ENCODE results near the gene NAA35. TPM values are rescaled to one million over a fixed set of nuclear protein-coding genes. Genes with fewer than 3 reads are reported as not detected.
A peak's percentile ranks its signal among the peaks of the same experiment; 100 is the strongest.

Gene NAA35
- polyA plus RNA-seq, 2 of the 4 experiments (the other 2 are of a cell fraction), result 24.9 to 42.4 TPM

- TF ChIP-seq ESRRA (IDR thresholded peaks at IDR 0.05; ENCODE audit: borderline replicate concordance, low read length) (no peak), EHF (CRISPR knock-in tag; IDR thresholded peaks at IDR 0.05) (no peak)
Measured at GRCh38 chr9:86061972-86062739, 121.2 kb downstream of the NAA35 start (continued).

- H3K4me1 ChIP-seq, result peaks cover 14% of the 10 kb centered on the region; the same call in 2 of the 3 replicates
- H3K4me2 ChIP-seq, result no peak overlapping the region
- ATAC-seq, result peak; percentile 41 to 55; a peak in 3 of 6 replicates
- TF ChIP-seq BHLHE40 (IDR thresholded peaks at IDR 0.05; ENCODE audit: low read depth, low read length) (no peak), POLR2A (IDR thresholded peaks at IDR 0.05; ENCODE audit: low read length) (no peak), JUN (IDR thresholded peaks at IDR 0.05) (no peak), REST (IDR thresholded peaks at IDR 0.05) (no peak), EHF (CRISPR knock-in tag; IDR thresholded peaks at IDR 0.05) (no peak), RFX5 (IDR thresholded peaks at IDR 0.05) (no peak), EHMT2 (IDR thresholded peaks at IDR 0.05; ENCODE audit: low read depth) (no peak), ELK1 (IDR thresholded peaks at IDR 0.05; ENCODE audit: low read depth, low read length) (no peak), ATOH8 (CRISPR knock-in tag; IDR thresholded peaks at IDR 0.05; ENCODE audit: low read depth) (no peak), CHD2 (IDR thresholded peaks at IDR 0.05; ENCODE audit: low read length, partially characterized antibody) (no peak), PBX3 (IDR thresholded peaks at IDR 0.05) (no peak), FOSL2 (IDR thresholded peaks at IDR 0.05) (no peak), FOSL2 (CRISPR knock-in tag; IDR thresholded peaks at IDR 0.05) (no peak), CBX8 (IDR thresholded peaks at IDR 0.05) (no peak)
- no peak for FAIRE-seq
- ChIA-PET CTCF (interaction anchor here (1.2 to 1.7 kb wide), 2 partner anchors 20 to 175 kb away, joined by 3 to 4 read pairs; no protein-coding TSS in a partner anchor), POLR2A (no interaction called here)
- 0 out of 6 replicates have a peak overlapping the region, but pooled peaks of 1 of the 2 experiments have one; percentile 22 for H3K27ac ChIP-seq
- 74% methylated on average over 16 of the region's 16 CpGs for WGBS (ENCODE audit: missing lambda C conversion rate)
- H3K9me3 ChIP-seq, result no peaks in the 10 kb centered on the region
- no peak overlapping the region for H3K4me3 ChIP-seq
- no peak for DNase-seq (ENCODE audit: low read depth in 1 of 2, low spot score in 1 of 2)
Measured at GRCh38 chr9:86062845-86063693, 122.1 kb downstream of the NAA35 start.

GRCh38 chr9:86064220-86064619 lies 123.3 kb downstream of the NAA35 start:
- DNase-seq (ENCODE audit: low read depth in 1 of 2, low spot score in 1 of 2), result no peak
- TF ChIP-seq RAD21 (conservative IDR thresholded peaks at IDR 0.05 in 1 of 2, IDR thresholded peaks at IDR 0.05 in 1 of 2), result no peak
- TF ChIP-seq E2F6 (IDR thresholded peaks at IDR 0.05; ENCODE audit: borderline replicate concordance, low read depth), result no peak
- no peak for TF ChIP-seq ATOH8 (CRISPR knock-in tag; IDR thresholded peaks at IDR 0.05; ENCODE audit: low read depth)
- Histone ChIP-seq H3K4me3 (no peak overlapping the region), H3K27ac (no peak overlapping the region), H3K4me2 (no peak overlapping the region), H3K9me3 (no peaks in the 10 kb centered on the region), H3K4me1 (peaks cover 14% of the 10 kb centered on the region; the same call in 2 of the 3 replicates)
- FAIRE-seq, result no peak
- CTCF ChIA-PET, result no interaction called here
- ATAC-seq, result no peak
- 99% methylated on average over 2 of the region's 2 CpGs for WGBS (ENCODE audit: missing lambda C conversion rate)
- POLR2A ChIA-PET, result no interaction called here
